ENCODE data around the gene TAF4.
A peak's percentile ranks its signal among the peaks of the same experiment; 100 is the strongest.

The TAF4 gene

DNA sequence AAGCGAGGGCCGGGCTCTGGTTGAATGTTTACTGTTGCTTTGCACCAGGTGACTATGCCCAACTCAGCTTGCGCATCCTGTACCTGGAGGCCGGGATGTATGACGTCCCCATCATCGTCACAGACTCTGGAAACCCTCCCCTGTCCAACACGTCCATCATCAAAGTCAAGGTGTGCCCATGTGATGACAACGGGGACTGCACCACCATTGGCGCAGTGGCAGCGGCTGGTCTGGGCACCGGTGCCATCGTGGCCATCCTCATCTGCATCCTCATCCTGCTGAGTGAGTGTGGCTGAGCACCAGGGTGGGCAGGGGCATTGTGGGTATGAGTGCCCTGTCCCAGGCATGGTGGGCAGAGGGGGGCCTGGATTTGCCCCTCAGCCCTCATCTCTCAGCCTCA is 136.1 kb downstream of the TAF4 start:
- DNase-seq: no peak

DNA sequence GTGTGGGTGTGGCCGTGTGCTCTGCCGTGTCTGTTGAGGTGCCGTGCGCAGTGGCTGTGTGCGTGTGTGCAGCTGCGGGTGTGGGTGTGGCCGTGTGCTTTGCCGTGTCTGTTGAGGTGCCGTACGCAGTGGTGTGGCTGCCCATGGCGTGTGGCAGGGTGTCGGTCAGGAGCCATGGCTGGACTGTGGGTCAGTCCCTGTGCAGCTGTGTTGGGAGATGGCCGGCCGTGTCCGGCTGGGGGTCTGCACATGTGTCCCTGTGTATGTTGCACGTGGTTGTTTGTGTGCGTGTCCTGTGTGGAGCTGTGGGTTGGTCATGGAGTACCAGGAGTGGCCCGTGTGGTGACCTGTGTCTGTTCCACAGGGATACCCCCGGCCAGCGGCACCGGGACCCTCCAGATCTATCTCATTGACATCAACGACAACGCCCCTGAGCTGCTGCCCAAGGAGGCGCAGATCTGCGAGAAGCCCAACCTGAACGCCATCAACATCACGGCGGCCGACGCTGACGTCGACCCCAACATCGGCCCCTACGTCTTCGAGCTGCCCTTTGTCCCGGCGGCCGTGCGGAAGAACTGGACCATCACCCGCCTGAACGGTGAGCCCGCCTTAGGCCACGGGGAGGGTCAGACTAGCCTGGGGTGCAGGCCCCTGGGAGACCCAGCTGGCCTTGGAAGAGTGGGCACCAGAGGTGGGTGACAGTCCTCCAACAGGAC is 137.7 kb downstream of the TAF4 start:
- no peak for DNase-seq

DNA sequence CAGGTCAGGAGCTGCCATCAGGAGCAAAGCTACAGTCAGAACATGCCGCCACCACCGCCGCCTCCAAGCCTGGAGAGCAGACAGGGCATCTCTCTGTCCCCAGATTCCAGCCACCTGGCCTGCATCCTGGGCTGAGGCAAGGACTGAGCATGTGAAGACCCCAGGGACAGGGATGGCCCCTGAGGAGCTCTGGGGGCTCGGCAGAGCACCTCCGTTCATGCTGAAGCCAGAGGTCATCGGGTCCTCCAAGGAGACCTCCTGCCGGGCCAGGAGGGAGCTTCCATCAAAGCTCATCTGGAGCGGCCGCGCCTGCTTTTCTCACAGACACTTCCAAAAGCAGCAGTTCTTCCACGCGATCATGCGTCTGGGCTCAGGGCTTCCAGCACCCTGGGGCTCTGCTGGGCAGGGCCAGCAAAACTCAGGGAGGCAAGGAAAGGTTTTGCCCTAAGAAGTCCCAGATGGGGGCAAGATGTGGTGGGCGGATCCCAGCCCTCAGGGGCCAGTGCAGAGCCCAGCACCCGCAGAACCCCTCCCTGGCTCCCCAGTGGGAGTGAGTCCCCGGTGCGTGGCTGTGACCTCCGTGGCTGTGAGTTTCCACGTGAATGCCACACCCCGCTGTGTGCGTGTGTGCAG is 138.4 kb downstream of the TAF4 start:
- DNase-seq: no peak

DNA sequence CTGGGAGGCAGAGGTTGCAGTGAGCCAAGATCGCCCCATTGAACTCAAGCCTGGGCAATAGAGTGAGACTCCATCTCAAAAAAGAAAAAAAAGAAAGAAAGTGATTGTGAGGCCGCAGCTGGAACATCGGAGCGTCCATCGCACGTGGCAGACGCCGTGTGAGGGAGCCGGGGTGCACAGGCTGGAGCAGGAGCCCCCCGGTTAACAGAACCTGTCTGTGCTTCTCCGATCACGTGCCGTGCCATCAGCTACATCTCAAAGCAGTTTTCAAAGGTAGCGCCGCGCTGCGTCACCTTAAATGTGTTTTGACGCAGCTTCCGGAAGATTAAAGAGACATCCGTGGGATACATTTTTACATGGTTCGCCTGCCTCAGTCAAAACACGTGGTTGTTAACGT is 138.9 kb downstream of the TAF4 start:
- DNase-seq: no peak

- no peak for DNase-seq
Measured at GRCh38 chr20:61926253-61926613, 139.4 kb downstream of the TAF4 start.

DNA sequence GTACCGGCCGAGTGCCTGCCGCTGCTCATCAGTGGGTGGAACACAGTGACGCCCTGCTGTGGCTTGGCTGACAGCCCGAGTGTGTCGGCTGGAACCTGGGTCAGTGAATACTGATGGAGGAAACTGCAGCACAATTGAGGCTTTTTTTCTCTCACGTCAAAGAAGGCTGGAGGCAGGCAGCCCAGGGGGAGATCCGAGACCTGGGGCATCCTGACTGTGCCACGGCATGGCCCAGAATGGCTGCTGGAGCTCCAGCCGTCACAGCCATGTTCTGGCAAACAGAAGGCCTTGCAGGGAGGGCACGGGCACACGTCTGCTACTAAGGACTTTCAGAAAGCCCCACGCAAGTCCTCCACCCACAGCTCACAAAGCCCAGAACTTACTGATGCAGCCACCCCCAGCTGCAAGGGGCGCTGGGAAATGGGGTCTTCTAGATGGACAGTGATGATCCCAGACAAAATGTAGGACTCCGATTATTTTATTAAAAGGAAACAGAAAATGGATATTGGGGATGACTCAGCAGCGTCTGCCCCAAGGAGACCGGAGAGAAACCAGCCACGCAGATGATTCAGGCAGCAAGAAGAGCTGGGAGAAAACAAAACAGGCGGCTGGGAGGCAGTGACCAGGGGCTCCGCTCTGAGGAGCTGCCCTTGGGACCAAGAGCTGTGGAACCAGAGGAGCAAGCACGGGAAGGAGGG is 140.0 kb downstream of the TAF4 start:
- DNase-seq: peak; percentile 27

GRCh38 chr20:61924858-61925554 is 140.7 kb downstream of the TAF4 start:
- DNase-seq: no peak
